IMR-90 (cell line): ENCODE measurements around the gene COL8A1. TPM values are rescaled to one million over a fixed set of nuclear protein-coding genes. Genes with fewer than 3 reads are reported as not detected.

Source experiments
- ATAC-seq: fragments of 200-7000 bp; cut with Tn5 transposase; 2 replicates; pipeline ENCODE4 v1.9.1; 2020; ENCODE audit warnings: low read depth, mild to moderate bottlenecking, moderate library complexity
- BruUV-seq: library from RNA; stranded (reverse); fragments of 400-500 nt; replicated peaks from 2 replicates; lab custom pipeline; 2021; lab: Mats Ljungman, UMichigan
- CTCF ChIA-PET: fragments of 300-600 bp; formaldehyde crosslinking; extraction: SDS; loops from one replicate; lab custom pipeline; 2021; ENCODE audit warnings: antibody characterized with exemption; lab: Yijun Ruan, JAX
- POLR2A ChIA-PET: fragments of 300-600 bp; sonication (Branson Sonifier 250); formaldehyde crosslinking; loops from one replicate; lab custom pipeline; 2022; ENCODE audit warnings: antibody characterized with exemption; ENCODE audit not compliant: unreplicated experiment; lab: Charles Lee
- DNase-seq: peaks from one replicate; pipeline ENCODE4 v3.0.0; 2013
- H2AFZ ChIP-seq: replicated peaks from 2 replicates; pipeline ENCODE3; 2013; ENCODE audit warnings: low read length, mild to moderate bottlenecking; ENCODE audit not compliant: poor library complexity
- H2AK5ac ChIP-seq: 2 replicates; pipeline ENCODE4 v1.6.1; 2013; ENCODE audit warnings: low read depth, low read length, inconsistent platforms
- H2AK9ac ChIP-seq: replicated peaks from 2 replicates; pipeline ENCODE3; 2013; ENCODE audit warnings: mild to moderate bottlenecking, low read depth, low read length, moderate library complexity; ENCODE audit not compliant: poor library complexity
- H2BK120ac ChIP-seq: 2 replicates; pipeline ENCODE4 v1.6.1; 2013; ENCODE audit warnings: low read depth, low read length, inconsistent platforms
- H2BK15ac ChIP-seq: 3 replicates; pipeline ENCODE4 v1.6.1; 2013; ENCODE audit warnings: low read depth, low read length, inconsistent platforms
- H2BK20ac ChIP-seq: 2 replicates; pipeline ENCODE4 v1.6.1; 2013; ENCODE audit warnings: low read depth, mild to moderate bottlenecking, inconsistent platforms, low read length, moderate library complexity
- H2BK5ac ChIP-seq: 2 replicates; pipeline ENCODE4 v1.6.1; 2013; ENCODE audit warnings: mild to moderate bottlenecking, low read depth, low read length, inconsistent platforms; ENCODE audit not compliant: poor library complexity, severe bottlenecking
- H3K14ac ChIP-seq: replicated peaks from 2 replicates; pipeline ENCODE4 v1.6.1; 2013; ENCODE audit warnings: low read depth, low read length, inconsistent platforms
- H3K18ac ChIP-seq: 2 replicates; pipeline ENCODE4 v1.6.1; 2013; ENCODE audit warnings: low read depth, low read length, control low read depth
- H3K23ac ChIP-seq: 2 replicates; pipeline ENCODE4 v1.6.1; 2013; ENCODE audit warnings: low read depth, low read length, inconsistent platforms
- H3K27ac ChIP-seq: 2 replicates; pipeline ENCODE4 v1.5.1; 2013; ENCODE audit warnings: mild to moderate bottlenecking, control low read depth, low read length; ENCODE audit not compliant: insufficient read depth
- H3K27me3 ChIP-seq: 2 replicates; pipeline ENCODE4 v1.6.1; 2013; ENCODE audit warnings: low read length; ENCODE audit not compliant: control insufficient read depth, insufficient read depth
- H3K36me3 ChIP-seq: 2 replicates; pipeline ENCODE4 v1.6.1; 2013; ENCODE audit warnings: low read length, mixed read lengths; ENCODE audit not compliant: control insufficient read depth, insufficient read depth
- H3K4ac ChIP-seq: 2 replicates; pipeline ENCODE4 v1.6.1; 2013; ENCODE audit warnings: low read depth, low read length, inconsistent platforms
- H3K4me1 ChIP-seq: 2 replicates; pipeline ENCODE4 v1.6.1; 2013; ENCODE audit warnings: low read length, mixed read lengths; ENCODE audit not compliant: control insufficient read depth, insufficient read depth
- H3K4me2 ChIP-seq: 2 replicates; pipeline ENCODE4 v1.6.1; 2013; ENCODE audit warnings: low read depth, mild to moderate bottlenecking, control low read depth, low read length, moderate library complexity
- H3K4me3 ChIP-seq: 2 replicates; pipeline ENCODE4 v1.5.1; 2013; ENCODE audit warnings: low read depth, mild to moderate bottlenecking, control low read depth, low read length, moderate library complexity; ENCODE audit not compliant: insufficient read depth
- H3K56ac ChIP-seq: 2 replicates; pipeline ENCODE4 v1.6.1; 2013; ENCODE audit warnings: low read length, inconsistent platforms; ENCODE audit not compliant: insufficient read depth; ENCODE audit errors: extremely low read depth
- H3K79me1 ChIP-seq, 2 experiments: 2 replicates each; pipeline ENCODE4 v1.6.1; 2013; ENCODE audit warnings: low read length in 2 of 2, inconsistent platforms in 1 of 2, low read depth in 1 of 2
- H3K9ac ChIP-seq: 2 replicates; pipeline ENCODE4 v1.6.1; 2013; ENCODE audit warnings: low read depth, low read length, control low read depth
- H3K9me1 ChIP-seq: 2 replicates; pipeline ENCODE4 v1.6.1; 2013; ENCODE audit warnings: low read length, inconsistent platforms; ENCODE audit not compliant: insufficient read depth
- H3K9me3 ChIP-seq: 2 replicates; pipeline ENCODE4 v1.6.1; 2013; ENCODE audit warnings: low read length; ENCODE audit not compliant: control insufficient read depth, insufficient read depth
- H4K20me1 ChIP-seq: 2 replicates; pipeline ENCODE4 v1.6.1; 2013; ENCODE audit warnings: low read length, inconsistent platforms; ENCODE audit not compliant: insufficient read depth
- H4K5ac ChIP-seq: 2 replicates; pipeline ENCODE4 v1.6.1; 2013; ENCODE audit warnings: mild to moderate bottlenecking, low read depth, low read length, control low read depth
- H4K8ac ChIP-seq, 2 experiments: 2 replicates each; pipeline ENCODE4 v1.6.1; 2013; ENCODE audit warnings: low read depth in 2 of 2, low read length in 2 of 2, control low read depth in 1 of 2, inconsistent platforms in 1 of 2
- H4K91ac ChIP-seq: 2 replicates; pipeline ENCODE4 v1.6.1; 2013; ENCODE audit warnings: low read depth, low read length, inconsistent platforms; ENCODE audit not compliant: insufficient read depth
- CEBPB ChIP-seq: IDR thresholded peaks from 2 replicates; pipeline ENCODE4 v1.6.1; 2012; ENCODE audit warnings: low read depth, low read length, improper control_type of control experiment
- CHD1 ChIP-seq: IDR thresholded peaks from 2 replicates; pipeline ENCODE4 v1.6.1; 2012; ENCODE audit warnings: low read depth, low read length, improper control_type of control experiment
- ELK1 ChIP-seq: fragments of 150-350 bp; IDR thresholded peaks from 2 replicates; pipeline ENCODE4 v1.6.1; 2016; ENCODE audit warnings: low read depth, mild to moderate bottlenecking, low read length, moderate library complexity, borderline replicate concordance
- FOS ChIP-seq: fragments of 150-350 bp; IDR thresholded peaks from 2 replicates; pipeline ENCODE4 v1.6.1; 2016; ENCODE audit warnings: low read depth, low read length
- MAZ ChIP-seq: IDR thresholded peaks from 2 replicates; pipeline ENCODE4 v1.6.1; 2012; ENCODE audit warnings: low read depth, mild to moderate bottlenecking, low read length, improper control_type of control experiment, moderate library complexity, borderline replicate concordance
- MXI1 ChIP-seq: IDR thresholded peaks from 2 replicates; pipeline ENCODE4 v1.6.1; 2012; ENCODE audit warnings: low read depth, mild to moderate bottlenecking, low read length, moderate library complexity, borderline replicate concordance
- NFE2L2 ChIP-seq: fragments of 150-350 bp; IDR thresholded peaks from 2 replicates; pipeline ENCODE4 v1.6.1; 2016; ENCODE audit warnings: low read depth, mild to moderate bottlenecking, low read length
- POLR2A ChIP-seq: IDR thresholded peaks from 2 replicates; pipeline ENCODE4 v1.6.1; 2012; ENCODE audit warnings: mild to moderate bottlenecking, low read depth, low read length
- RAD21 ChIP-seq: IDR thresholded peaks from 2 replicates; pipeline ENCODE4 v1.6.1; 2012; ENCODE audit warnings: low read length, improper control_type of control experiment
- RFX5 ChIP-seq: IDR thresholded peaks from 2 replicates; pipeline ENCODE4 v1.8.0; 2012; ENCODE audit warnings: low read depth, mild to moderate bottlenecking, low read length, moderate library complexity
- SMC3 ChIP-seq: fragments of 150-350 bp; IDR thresholded peaks from 2 replicates; pipeline ENCODE4 v1.6.1; 2016; ENCODE audit warnings: low read depth, mild to moderate bottlenecking, antibody characterized with exemption, low read length, moderate library complexity
- WGBS, 2 experiments: methylation state at CpG; one replicate each; pipeline versions ENCODE4 v1.1.5 to v1.1.7; 2013; ENCODE audit warnings: missing lambda C conversion rate in 2 of 2; ENCODE audit not compliant: insufficient read length in 1 of 2; ENCODE audit errors: extremely low coverage in 2 of 2; 5-methylcytosine and 5-hydroxymethylcytosine counted together
- dilution Hi-C: fragments of 300-500 bp; cut with HindIII; formaldehyde crosslinking; loops from one replicate; pipeline ENCODE4 v1.14.3; 2018; ENCODE audit warnings: low sequenced_read_pairs; ENCODE audit not compliant: unreplicated experiment
- in situ Hi-C: fragments of 300-500 bp; cut with MboI; formaldehyde crosslinking; loops from 3 replicates; pipeline ENCODE4 v1.14.3; 2019; ENCODE audit warnings: low sequenced_read_pairs, inconsistent platforms, mixed read lengths
- intact Hi-C: fragments of 100-400 bp; cut with micrococcal nuclease; formaldehyde crosslinking; loops from 2 replicates; pipeline ENCODE4 v1.10.0; 2022
- polyA plus RNA-seq, 3 experiments: library from polyadenylated mRNA; depleted of rRNA; stranded (reverse); fragments of >200 nt; gene quantifications; 2 replicates each; pipeline ENCODE4 v1.2.3, GENCODE V29; 2012; ENCODE audit warnings: low replicate concordance in 1 of 3
- total RNA-seq: library from RNA; depleted of rRNA; stranded (reverse); fragments of >200 nt; gene quantifications from 2 replicates; pipeline ENCODE4 v1.2.3, GENCODE V29; 2012

COL8A1 gene
- total and polyA plus RNA-seq, 2 of the 4 experiments (the other 2 are of a cell fraction): 119 to 151 TPM

DNA sequence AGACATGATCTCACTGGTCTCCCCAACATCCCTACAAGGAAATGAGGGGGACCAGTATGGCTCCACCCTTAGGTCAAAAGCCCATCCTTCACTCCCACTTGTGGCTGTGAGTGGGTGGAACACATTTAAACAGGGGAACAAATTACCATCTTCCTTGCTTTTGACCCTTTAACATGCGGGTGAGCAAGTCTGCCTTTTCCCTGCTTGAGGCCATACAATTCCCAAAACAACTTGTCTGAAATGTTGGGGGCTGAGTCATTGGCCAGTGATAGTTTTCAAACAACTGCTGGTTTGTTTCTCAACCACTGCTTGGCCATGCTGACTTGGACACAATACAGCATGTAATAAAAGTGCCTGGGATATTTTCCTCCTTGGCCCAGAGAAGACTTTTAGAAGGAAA lies 39.6 kb downstream of the COL8A1 start:
- DNase-seq (peak; percentile 95), ATAC-seq (peak; percentile 90)
- Histone ChIP-seq H3K4me1 (peaks cover 4% of the 10 kb centered on the region), H2AK5ac (peak overlapping the region; percentile 59), H3K4ac (peak overlapping the region; percentile 78), H3K9ac (no peak overlapping the region), H3K18ac (peak overlapping the region; percentile 89), H2AK9ac (no peak overlapping the region), H3K9me1 (0 out of 2 replicates have a peak, but pooled peaks cover 3% of the 10 kb centered on the region), H4K5ac (peak overlapping the region; percentile 42), H3K56ac (no peak overlapping the region; the same call in 1 of the 2 replicates), H4K20me1 (no peaks in the 10 kb centered on the region), H2BK20ac (peak overlapping the region; percentile 83), H3K27ac (peak overlapping the region; percentile 95), H2BK5ac (peak overlapping the region; percentile 88), H3K4me2 (peak overlapping the region; percentile 73), H3K4me3 (no peak overlapping the region), H3K79me1 (peaks cover 8 to 43% of the 10 kb centered on the region in 2 experiments; a peak in 3 of 4 replicates), H3K27me3 (no peaks in the 10 kb centered on the region), H2BK120ac (peak overlapping the region; percentile 91), H2AFZ (no peak overlapping the region), H3K14ac (peak overlapping the region; percentile 65), H3K9me3 (no peaks in the 10 kb centered on the region), H3K23ac (peak overlapping the region; percentile 57; the same call in 1 of the 2 replicates), H4K91ac (peak overlapping the region; percentile 78), H4K8ac (peak overlapping the region; percentile 9 to 84; a peak in 1 of 4 replicates), H3K36me3 (no peaks in the 10 kb centered on the region), H2BK15ac (peak overlapping the region; percentile 90; the same call in 2 of the 3 replicates)
- ChIA-PET CTCF (no interaction called here), POLR2A (no interaction called here)
- dilution Hi-C loops: no loop called here
- TF ChIP-seq POLR2A (no peak), MXI1 (no peak), FOS (peak; percentile 86), MAZ (0 out of 2 replicates have a peak, but pooled peaks have one; percentile 16), NFE2L2 (peak; percentile 31; the same call in 1 of the 2 replicates), CHD1 (no peak), RFX5 (no peak), SMC3 (no peak), ELK1 (no peak), CEBPB (peak; percentile 83), RAD21 (no peak)
- no TSS peak for BruUV-seq
- in situ Hi-C loops: no loop called here
- no CpG with 5 or more reads among the region's 1 CpG for WGBS, 2 experiments
- intact Hi-C loops: no loop called here
